ENCODE data around the gene ZNF689.
A peak's percentile ranks its signal among the peaks of the same experiment; 100 is the strongest.

Gene ZNF689

GRCh38 chr16:30657866-30658730 lies 47.9 kb upstream of the ZNF689 start, which contains the start of gene FBRS (continued):
- TF ChIP-seq, protein P1, sequence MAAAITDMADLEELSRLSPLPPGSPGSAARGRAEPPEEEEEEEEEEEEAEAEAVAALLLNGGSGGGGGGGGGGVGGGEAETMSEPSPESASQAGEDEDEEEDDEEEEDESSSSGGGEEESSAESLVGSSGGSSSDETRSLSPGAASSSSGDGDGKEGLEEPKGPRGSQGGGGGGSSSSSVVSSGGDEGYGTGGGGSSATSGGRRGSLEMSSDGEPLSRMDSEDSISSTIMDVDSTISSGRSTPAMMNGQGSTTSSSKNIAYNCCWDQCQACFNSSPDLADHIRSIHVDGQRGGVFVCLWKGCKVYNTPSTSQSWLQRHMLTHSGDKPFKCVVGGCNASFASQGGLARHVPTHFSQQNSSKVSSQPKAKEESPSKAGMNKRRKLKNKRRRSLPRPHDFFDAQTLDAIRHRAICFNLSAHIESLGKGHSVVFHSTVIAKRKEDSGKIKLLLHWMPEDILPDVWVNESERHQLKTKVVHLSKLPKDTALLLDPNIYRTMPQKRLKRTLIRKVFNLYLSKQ (tag by site-specific recombination; IDR thresholded peaks at IDR 0.05; ENCODE audit: borderline replicate concordance): no peak
- TF ChIP-seq ZNF248 (tag by site-specific recombination; IDR thresholded peaks at IDR 0.05) (no peak), KLF7 (tag by site-specific recombination; IDR thresholded peaks at IDR 0.05; ENCODE audit: borderline replicate concordance) (0 out of 2 replicates have a peak, but pooled peaks have one; percentile 55), ZNF561 (tag by site-specific recombination; IDR thresholded peaks at IDR 0.05; ENCODE audit: borderline replicate concordance) (peak; percentile 97; the same call in 1 of the 2 replicates), ZNF514 (tag by site-specific recombination; IDR thresholded peaks at IDR 0.05) (no peak), ZNF341 (tag by site-specific recombination; IDR thresholded peaks at IDR 0.05; ENCODE audit: low read depth) (no peak; the same call in 1 of the 2 replicates), ZNF660 (tag by site-specific recombination; IDR thresholded peaks at IDR 0.05) (peak; percentile 96), ZNF792 (tag by site-specific recombination; IDR thresholded peaks at IDR 0.05) (no peak), GLIS1 (tag by site-specific recombination; IDR thresholded peaks at IDR 0.05) (peak; percentile 33; the same call in 1 of the 2 replicates), GLIS2 (tag by site-specific recombination; IDR thresholded peaks at IDR 0.05) (peak; percentile 89), ZFP69B (tag by site-specific recombination; IDR thresholded peaks at IDR 0.05) (peak; percentile 96), ZNF132 (tag by site-specific recombination; IDR thresholded peaks at IDR 0.05; ENCODE audit: borderline replicate concordance) (no peak), YY2 (tag by site-specific recombination; IDR thresholded peaks at IDR 0.05) (peak; percentile 75), ZNF174 (tag by site-specific recombination; IDR thresholded peaks at IDR 0.05) (no peak), ZNF274 (IDR thresholded peaks at IDR 0.05; ENCODE audit: low read length) (no peak), ZNF274 (tag by site-specific recombination; IDR thresholded peaks at IDR 0.05; ENCODE audit: borderline replicate concordance) (no peak), SP3 (tag by site-specific recombination; IDR thresholded peaks at IDR 0.05) (peak; percentile 100), BCL6B (tag by site-specific recombination; IDR thresholded peaks at IDR 0.05) (no peak), KLF16 (tag by site-specific recombination; IDR thresholded peaks at IDR 0.05) (peak; percentile 97), ZNF76 (tag by site-specific recombination; IDR thresholded peaks at IDR 0.05; ENCODE audit: borderline replicate concordance, low read depth) (peak; percentile 70; the same call in 1 of the 2 replicates), ZNF785 (tag by site-specific recombination; IDR thresholded peaks at IDR 0.05) (peak; percentile 96), FEZF1 (tag by site-specific recombination; IDR thresholded peaks at IDR 0.05) (peak; percentile 49; the same call in 1 of the 2 replicates)
- TF ChIP-seq, protein P2, sequence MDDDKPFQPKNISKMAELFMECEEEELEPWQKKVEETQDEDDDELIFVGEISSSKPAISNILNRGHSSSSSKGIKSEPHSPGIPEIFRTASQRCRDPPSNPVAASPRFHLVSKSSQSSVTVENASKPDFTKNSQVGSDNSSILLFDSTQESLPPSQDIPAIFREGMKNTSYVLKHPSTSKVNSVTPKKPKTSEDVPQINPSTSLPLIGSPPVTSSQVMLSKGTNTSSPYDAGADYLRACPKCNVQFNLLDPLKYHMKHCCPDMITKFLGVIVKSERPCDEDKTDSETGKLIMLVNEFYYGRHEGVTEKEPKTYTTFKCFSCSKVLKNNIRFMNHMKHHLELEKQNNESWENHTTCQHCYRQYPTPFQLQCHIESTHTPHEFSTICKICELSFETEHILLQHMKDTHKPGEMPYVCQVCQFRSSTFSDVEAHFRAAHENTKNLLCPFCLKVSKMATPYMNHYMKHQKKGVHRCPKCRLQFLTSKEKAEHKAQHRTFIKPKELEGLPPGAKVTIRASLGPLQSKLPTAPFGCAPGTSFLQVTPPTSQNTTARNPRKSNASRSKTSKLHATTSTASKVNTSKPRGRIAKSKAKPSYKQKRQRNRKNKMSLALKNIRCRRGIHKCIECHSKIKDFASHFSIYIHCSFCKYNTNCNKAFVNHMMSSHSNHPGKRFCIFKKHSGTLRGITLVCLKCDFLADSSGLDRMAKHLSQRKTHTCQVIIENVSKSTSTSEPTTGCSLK (tag by site-specific recombination; IDR thresholded peaks at IDR 0.05): no peak
- TF ChIP-seq, protein P3, sequence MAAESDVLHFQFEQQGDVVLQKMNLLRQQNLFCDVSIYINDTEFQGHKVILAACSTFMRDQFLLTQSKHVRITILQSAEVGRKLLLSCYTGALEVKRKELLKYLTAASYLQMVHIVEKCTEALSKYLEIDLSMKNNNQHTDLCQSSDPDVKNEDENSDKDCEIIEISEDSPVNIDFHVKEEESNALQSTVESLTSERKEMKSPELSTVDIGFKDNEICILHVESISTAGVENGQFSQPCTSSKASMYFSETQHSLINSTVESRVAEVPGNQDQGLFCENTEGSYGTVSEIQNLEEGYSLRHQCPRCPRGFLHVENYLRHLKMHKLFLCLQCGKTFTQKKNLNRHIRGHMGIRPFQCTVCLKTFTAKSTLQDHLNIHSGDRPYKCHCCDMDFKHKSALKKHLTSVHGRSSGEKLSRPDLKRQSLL (tag by site-specific recombination; IDR thresholded peaks at IDR 0.05): 0 out of 2 replicates have a peak, but pooled peaks have one; percentile 9
- TF ChIP-seq, protein P4, sequence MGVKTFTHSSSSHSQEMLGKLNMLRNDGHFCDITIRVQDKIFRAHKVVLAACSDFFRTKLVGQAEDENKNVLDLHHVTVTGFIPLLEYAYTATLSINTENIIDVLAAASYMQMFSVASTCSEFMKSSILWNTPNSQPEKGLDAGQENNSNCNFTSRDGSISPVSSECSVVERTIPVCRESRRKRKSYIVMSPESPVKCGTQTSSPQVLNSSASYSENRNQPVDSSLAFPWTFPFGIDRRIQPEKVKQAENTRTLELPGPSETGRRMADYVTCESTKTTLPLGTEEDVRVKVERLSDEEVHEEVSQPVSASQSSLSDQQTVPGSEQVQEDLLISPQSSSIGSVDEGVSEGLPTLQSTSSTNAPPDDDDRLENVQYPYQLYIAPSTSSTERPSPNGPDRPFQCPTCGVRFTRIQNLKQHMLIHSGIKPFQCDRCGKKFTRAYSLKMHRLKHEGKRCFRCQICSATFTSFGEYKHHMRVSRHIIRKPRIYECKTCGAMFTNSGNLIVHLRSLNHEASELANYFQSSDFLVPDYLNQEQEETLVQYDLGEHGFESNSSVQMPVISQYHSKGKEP (tag by site-specific recombination; IDR thresholded peaks at IDR 0.05): peak; percentile 94
- TF ChIP-seq, protein P5, sequence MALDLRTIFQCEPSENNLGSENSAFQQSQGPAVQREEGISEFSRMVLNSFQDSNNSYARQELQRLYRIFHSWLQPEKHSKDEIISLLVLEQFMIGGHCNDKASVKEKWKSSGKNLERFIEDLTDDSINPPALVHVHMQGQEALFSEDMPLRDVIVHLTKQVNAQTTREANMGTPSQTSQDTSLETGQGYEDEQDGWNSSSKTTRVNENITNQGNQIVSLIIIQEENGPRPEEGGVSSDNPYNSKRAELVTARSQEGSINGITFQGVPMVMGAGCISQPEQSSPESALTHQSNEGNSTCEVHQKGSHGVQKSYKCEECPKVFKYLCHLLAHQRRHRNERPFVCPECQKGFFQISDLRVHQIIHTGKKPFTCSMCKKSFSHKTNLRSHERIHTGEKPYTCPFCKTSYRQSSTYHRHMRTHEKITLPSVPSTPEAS (tag by site-specific recombination; IDR thresholded peaks at IDR 0.05): no peak
- TF ChIP-seq, protein P6, sequence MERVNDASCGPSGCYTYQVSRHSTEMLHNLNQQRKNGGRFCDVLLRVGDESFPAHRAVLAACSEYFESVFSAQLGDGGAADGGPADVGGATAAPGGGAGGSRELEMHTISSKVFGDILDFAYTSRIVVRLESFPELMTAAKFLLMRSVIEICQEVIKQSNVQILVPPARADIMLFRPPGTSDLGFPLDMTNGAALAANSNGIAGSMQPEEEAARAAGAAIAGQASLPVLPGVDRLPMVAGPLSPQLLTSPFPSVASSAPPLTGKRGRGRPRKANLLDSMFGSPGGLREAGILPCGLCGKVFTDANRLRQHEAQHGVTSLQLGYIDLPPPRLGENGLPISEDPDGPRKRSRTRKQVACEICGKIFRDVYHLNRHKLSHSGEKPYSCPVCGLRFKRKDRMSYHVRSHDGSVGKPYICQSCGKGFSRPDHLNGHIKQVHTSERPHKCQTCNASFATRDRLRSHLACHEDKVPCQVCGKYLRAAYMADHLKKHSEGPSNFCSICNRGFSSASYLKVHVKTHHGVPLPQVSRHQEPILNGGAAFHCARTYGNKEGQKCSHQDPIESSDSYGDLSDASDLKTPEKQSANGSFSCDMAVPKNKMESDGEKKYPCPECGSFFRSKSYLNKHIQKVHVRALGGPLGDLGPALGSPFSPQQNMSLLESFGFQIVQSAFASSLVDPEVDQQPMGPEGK (tag by site-specific recombination; IDR thresholded peaks at IDR 0.05): peak; percentile 95

Data from HEK293 (cell line).